A673 (cell line): Measurements from ENCODE around the gene SEZ6L. TPM values are rescaled to one million over a fixed set of nuclear protein-coding genes. Genes with fewer than 3 reads are reported as not detected.

Source experiments
- BruUV-seq: library from RNA; stranded (reverse); fragments of 400-500 nt; replicated peaks from 2 replicates; lab custom pipeline; 2021; lab: Mats Ljungman, UMichigan
- CTCF ChIA-PET: fragments of 300-600 bp; sonication (Branson Sonifier 250); formaldehyde crosslinking; loops from one replicate; lab custom pipeline; 2022; ENCODE audit warnings: antibody characterized with exemption; lab: Charles Lee
- POLR2A ChIA-PET: fragments of 300-600 bp; sonication (Branson Sonifier 250); formaldehyde crosslinking; loops from one replicate; lab custom pipeline; 2022; ENCODE audit warnings: antibody characterized with exemption; ENCODE audit not compliant: low non-redundant PET; lab: Charles Lee
- DNase-seq: peaks from one replicate; pipeline ENCODE4 v3.0.0-alpha.2; 2015; ENCODE audit warnings: low spot score
- H3K27ac ChIP-seq: fragments of 200-600 bp; sonication (generic); 2 replicates; pipeline ENCODE4 v1.5.1; 2016; ENCODE audit warnings: mixed run types, low read depth, mild to moderate bottlenecking, mixed read lengths, antibody characterized with exemption, low read length; ENCODE audit not compliant: poor library complexity, severe bottlenecking
- H3K27me3 ChIP-seq: fragments of 200-600 bp; sonication (generic); replicated peaks from 2 replicates; pipeline ENCODE4 v1.6.1; 2017; ENCODE audit warnings: mixed run types, low read depth, mild to moderate bottlenecking, mixed read lengths, antibody characterized with exemption, low read length; ENCODE audit not compliant: insufficient read depth, poor library complexity
- H3K36me3 ChIP-seq: fragments of 200-600 bp; sonication (generic); 2 replicates; pipeline ENCODE4 v1.6.1; 2016; ENCODE audit warnings: mixed run types, mild to moderate bottlenecking, mixed read lengths, antibody characterized with exemption, low read length; ENCODE audit not compliant: insufficient read depth, poor library complexity, severe bottlenecking
- H3K4me1 ChIP-seq: fragments of 200-600 bp; sonication (generic); 2 replicates; pipeline ENCODE4 v1.6.1; 2017; ENCODE audit warnings: mixed run types, mild to moderate bottlenecking, mixed read lengths, antibody characterized with exemption, low read length; ENCODE audit not compliant: insufficient read depth, poor library complexity, severe bottlenecking
- H3K4me3 ChIP-seq: fragments of 200-600 bp; sonication (generic); 2 replicates; pipeline ENCODE4 v1.5.1; 2016; ENCODE audit warnings: low read depth, mixed run types, mild to moderate bottlenecking, mixed read lengths, low read length; ENCODE audit not compliant: poor library complexity, severe bottlenecking
- H3K9me3 ChIP-seq: fragments of 200-600 bp; sonication (generic); 2 replicates; pipeline ENCODE4 v1.6.1; 2016; ENCODE audit warnings: mixed run types, low read depth, mild to moderate bottlenecking, mixed read lengths, antibody characterized with exemption, low read length; ENCODE audit not compliant: poor library complexity, severe bottlenecking
- CTCF ChIP-seq: fragments of 300-800, 200-600 bp; sonication (generic); conservative IDR thresholded peaks from 2 replicates; pipeline ENCODE4 v1.5.1; 2017; ENCODE audit warnings: low read depth, mild to moderate bottlenecking, antibody characterized with exemption, low read length, moderate library complexity, mixed read lengths
- EZH2 ChIP-seq: fragments of 200-600 bp; sonication (generic); IDR thresholded peaks from 2 replicates; pipeline ENCODE4 v1.6.1; 2017; ENCODE audit warnings: borderline replicate concordance, low read depth, mild to moderate bottlenecking, mixed read lengths, antibody characterized with exemption, low read length; ENCODE audit not compliant: poor library complexity, severe bottlenecking
- intact Hi-C: fragments of 100-400 bp; cut with micrococcal nuclease; formaldehyde crosslinking; loops from one replicate; pipeline ENCODE4 v1.10.0; 2022; ENCODE audit not compliant: unreplicated experiment
- total RNA-seq: library from RNA; stranded (reverse); gene quantifications from 2 replicates; pipeline ENCODE4 v1.2.3, GENCODE V29; 2021

SEZ6L gene
- total RNA-seq, 1 experiment from 2014 or later, result 6.3 TPM

- BruUV-seq, result no TSS peak
- Histone ChIP-seq H3K27ac (no peak overlapping the region), H3K4me1 (no peaks in the 10 kb centered on the region), H3K4me3 (no peak overlapping the region), H3K36me3 (no peaks in the 10 kb centered on the region), H3K27me3 (peaks cover 25% of the 10 kb centered on the region), H3K9me3 (no peaks in the 10 kb centered on the region)
- no peak for TF ChIP-seq EZH2
- no peak for TF ChIP-seq CTCF
- intact Hi-C loops, result no loop called here
- ChIA-PET CTCF (no interaction called here), POLR2A (no interaction called here)
- no peak for DNase-seq
These were observed 7.5 kb upstream of the SEZ6L start for GRCh38 chr22:26161746-26162145.

DNA sequence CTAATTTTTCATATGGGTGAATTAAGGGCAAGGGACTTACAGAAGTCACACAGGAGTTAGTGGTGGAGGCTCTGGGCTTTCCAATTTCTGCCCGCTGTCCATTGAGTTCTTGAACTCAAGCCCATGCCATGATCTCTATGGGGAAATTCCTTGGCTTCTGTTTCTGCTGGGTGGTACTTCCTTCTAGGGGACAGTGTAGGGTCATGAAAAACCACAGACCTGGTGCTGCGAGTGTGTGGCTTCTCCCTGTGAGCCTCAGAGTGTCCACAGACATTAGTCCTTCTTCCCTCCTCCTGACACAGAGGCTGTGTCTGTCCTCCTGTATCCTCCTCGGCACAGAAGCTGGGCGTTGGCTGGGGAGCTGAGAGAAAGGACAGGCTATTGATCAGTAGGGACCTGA lies 6.3 kb upstream of the SEZ6L start:
- ChIA-PET POLR2A (no interaction called here), CTCF (no interaction called here)
- Histone ChIP-seq H3K4me1 (no peaks in the 10 kb centered on the region), H3K9me3 (no peaks in the 10 kb centered on the region), H3K36me3 (no peaks in the 10 kb centered on the region), H3K27ac (no peak overlapping the region), H3K4me3 (no peak overlapping the region), H3K27me3 (peaks cover 31% of the 10 kb centered on the region)
- no peak for TF ChIP-seq EZH2
- TF ChIP-seq CTCF, result no peak
- no peak for DNase-seq
- no TSS peak for BruUV-seq
- intact Hi-C loops, result no loop called here

- BruUV-seq, result no TSS peak
These were observed 5.1 kb upstream of the SEZ6L start for GRCh38 chr22:26164174-26164573.

More at GRCh38 chr22:26164174-26164573, 5.1 kb upstream of the SEZ6L start:
- no peak for DNase-seq
- Histone ChIP-seq H3K27me3 (peaks cover 44% of the 10 kb centered on the region), H3K4me3 (no peak overlapping the region), H3K9me3 (no peaks in the 10 kb centered on the region), H3K27ac (no peak overlapping the region), H3K36me3 (no peaks in the 10 kb centered on the region), H3K4me1 (no peaks in the 10 kb centered on the region)
- ChIA-PET POLR2A (no interaction called here), CTCF (no interaction called here)
- intact Hi-C loops, result no loop called here
- TF ChIP-seq CTCF, result no peak
- TF ChIP-seq EZH2, result no peak
